H1 (cell line): Measurements from ENCODE around the gene LFNG. TPM values are rescaled to one million over a fixed set of nuclear protein-coding genes. Genes with fewer than 3 reads are reported as not detected.
A peak's percentile ranks its signal among the peaks of the same experiment; 100 is the strongest.

Experiments
- CTCF ChIA-PET: fragments of 300-600 bp; sonication (Branson Sonifier 250); formaldehyde crosslinking; loops from one replicate; lab custom pipeline; 2021; ENCODE audit not compliant: partially characterized antibody; lab: Charles Lee
- POLR2A ChIA-PET: fragments of 300-600 bp; sonication (Branson Sonifier 250); formaldehyde crosslinking; loops from one replicate; lab custom pipeline; 2021; ENCODE audit warnings: inconsistent platforms; ENCODE audit not compliant: partially characterized antibody; lab: Charles Lee
- DNase-seq, 2 experiments: peaks; one replicate each; pipeline versions ENCODE4 v3.0.0 to v3.0.0-alpha.2; 2010 to 2022; ENCODE audit warnings: low spot score in 2 of 2, low read depth in 1 of 2, mixed read lengths in 1 of 2
- FAIRE-seq: peaks from 2 replicates; lab custom pipeline; 2011; peaks lifted over from hg19 to GRCh38; lab: Jason Lieb, UNC
- H2AFZ ChIP-seq: 2 replicates; pipeline ENCODE4 v1.8.1; 2012; ENCODE audit warnings: low read length, inconsistent platforms
- H2AK5ac ChIP-seq: 2 replicates; pipeline ENCODE4 v1.6.1; 2013; ENCODE audit warnings: low read depth, low read length
- H2BK120ac ChIP-seq: replicated peaks from 2 replicates; pipeline ENCODE3; 2013; ENCODE audit warnings: low read depth, low read length, inconsistent platforms
- H2BK12ac ChIP-seq: 2 replicates; pipeline ENCODE4 v1.6.1; 2013; ENCODE audit warnings: low read depth, low read length
- H2BK15ac ChIP-seq: 2 replicates; pipeline ENCODE4 v1.6.1; 2013; ENCODE audit warnings: low read length
- H2BK20ac ChIP-seq: 2 replicates; pipeline ENCODE4 v1.6.1; 2013; ENCODE audit warnings: low read length
- H2BK5ac ChIP-seq: 2 replicates; pipeline ENCODE4 v1.6.1; 2013; ENCODE audit warnings: low read depth, low read length
- H3K14ac ChIP-seq: 2 replicates; pipeline ENCODE4 v1.6.1; 2013; ENCODE audit warnings: inconsistent platforms; ENCODE audit not compliant: insufficient read length
- H3K18ac ChIP-seq: 2 replicates; pipeline ENCODE4 v1.6.1; 2013; ENCODE audit warnings: low read length; ENCODE audit errors: extremely low read depth
- H3K23ac ChIP-seq: 2 replicates; pipeline ENCODE4 v1.6.1; 2013; ENCODE audit warnings: inconsistent platforms; ENCODE audit not compliant: insufficient read length
- H3K23me2 ChIP-seq: 2 replicates; pipeline ENCODE4 v1.6.1; 2013; ENCODE audit warnings: low read depth, low read length
- H3K27ac ChIP-seq: 2 replicates; pipeline ENCODE4 v1.6.1; 2011; ENCODE audit warnings: low read depth, low read length, inconsistent platforms
- H3K27me3 ChIP-seq, 4 experiments: replicated peaks in 1 of 4; 1 replicate in 1 of 4; 2 replicates in 3 of 4; pipeline versions ENCODE4 v1.6.1 to v1.8.1; 2011 to 2013; ENCODE audit warnings: low read length in 3 of 4, mild to moderate bottlenecking in 3 of 4, inconsistent platforms in 2 of 4, mixed read lengths in 2 of 4, moderate library complexity in 1 of 4; ENCODE audit not compliant: control insufficient read depth in 3 of 4, insufficient read depth in 3 of 4; ENCODE audit errors: extremely low read depth in 1 of 4
- H3K36me3 ChIP-seq, 4 experiments: 2 replicates each; pipeline versions ENCODE4 v1.6.1 to v1.8.1; 2011 to 2013; ENCODE audit warnings: mild to moderate bottlenecking in 4 of 4, low read length in 3 of 4, moderate library complexity in 2 of 4, control low read depth in 1 of 4, inconsistent platforms in 1 of 4; ENCODE audit not compliant: insufficient read depth in 4 of 4, control insufficient read depth in 2 of 4
- H3K4ac ChIP-seq: replicated peaks from 2 replicates; pipeline ENCODE3; 2013; ENCODE audit warnings: low read length, low read depth, mixed read lengths, inconsistent platforms; ENCODE audit not compliant: insufficient read length
- H3K4me1 ChIP-seq, 4 experiments: replicated peaks in 1 of 4; 1 replicate in 1 of 4; 2 replicates in 3 of 4; pipeline versions ENCODE4 v1.6.1 to v1.8.1; 2011 to 2013; ENCODE audit warnings: low read length in 3 of 4, inconsistent platforms in 2 of 4, mixed read lengths in 1 of 4; ENCODE audit not compliant: insufficient read depth in 4 of 4, control insufficient read depth in 3 of 4
- H3K4me2 ChIP-seq, 2 experiments: 2 replicates each; pipeline versions ENCODE4 v1.6.1 to v1.8.1; 2011 to 2013; ENCODE audit warnings: low read depth in 2 of 2, low read length in 2 of 2, control low read depth in 1 of 2, inconsistent platforms in 1 of 2, mild to moderate bottlenecking in 1 of 2; ENCODE audit not compliant: insufficient read depth in 1 of 2
- H3K4me3 ChIP-seq, 4 experiments: fragments of 200-600, 300-600 bp in 1 of 4; sonication (generic), shearing (Covaris generic), sonication (Bioruptor Twin) in 1 of 4; 2 replicates each; pipeline versions ENCODE4 v1.5.1 to v1.8.1; 2011 to 2016; ENCODE audit warnings: low read length in 4 of 4, low read depth in 3 of 4, control low read depth in 2 of 4, inconsistent platforms in 2 of 4, mild to moderate bottlenecking in 2 of 4, mixed read lengths in 1 of 4, moderate library complexity in 1 of 4; ENCODE audit not compliant: insufficient read depth in 2 of 4; ENCODE audit errors: extremely low read depth in 1 of 4
- H3K56ac ChIP-seq: replicated peaks from 2 replicates; pipeline ENCODE3; 2013; ENCODE audit warnings: low read depth, mild to moderate bottlenecking, mixed read lengths, low read length, inconsistent platforms; ENCODE audit not compliant: insufficient read length
- H3K79me1 ChIP-seq: 2 replicates; pipeline ENCODE4 v1.6.1; 2013; ENCODE audit warnings: low read depth, low read length, control low read depth
- H3K79me2 ChIP-seq, 2 experiments: 2 replicates each; pipeline versions ENCODE4 v1.6.1 to v1.8.1; 2012 to 2013; ENCODE audit warnings: low read length in 2 of 2, mild to moderate bottlenecking in 2 of 2, inconsistent platforms in 1 of 2; ENCODE audit not compliant: insufficient read depth in 2 of 2, control insufficient read depth in 1 of 2
- H3K9ac ChIP-seq, 4 experiments: replicated peaks in 1 of 4; 1 replicate in 1 of 4; 2 replicates in 3 of 4; pipeline versions ENCODE4 v1.6.1 to v1.8.1; 2011 to 2013; ENCODE audit warnings: low read depth in 3 of 4, low read length in 3 of 4, control low read depth in 2 of 4, mild to moderate bottlenecking in 2 of 4, moderate library complexity in 2 of 4, inconsistent platforms in 1 of 4; ENCODE audit errors: extremely low read depth in 1 of 4
- H3K9me3 ChIP-seq, 2 experiments: 2 replicates each; pipeline versions ENCODE4 v1.6.1 to v1.8.1; 2012 to 2013; ENCODE audit warnings: mild to moderate bottlenecking in 2 of 2, moderate library complexity in 2 of 2, control low read depth in 1 of 2, inconsistent platforms in 1 of 2, low read depth in 1 of 2, low read length in 1 of 2, mixed read lengths in 1 of 2; ENCODE audit not compliant: insufficient read depth in 2 of 2
- H4K20me1 ChIP-seq, 2 experiments: replicated peaks in 1 of 2; 2 replicates each; pipeline versions ENCODE3 to v1.8.1; 2011 to 2013; ENCODE audit warnings: inconsistent platforms in 2 of 2, low read length in 2 of 2, mild to moderate bottlenecking in 1 of 2; ENCODE audit not compliant: insufficient read depth in 2 of 2, control insufficient read depth in 1 of 2
- H4K5ac ChIP-seq: 2 replicates; pipeline ENCODE4 v1.6.1; 2013; ENCODE audit warnings: low read length, low read depth, mixed read lengths, inconsistent platforms; ENCODE audit not compliant: insufficient read length
- H4K8ac ChIP-seq: 2 replicates; pipeline ENCODE4 v1.8.0; 2013; ENCODE audit warnings: mild to moderate bottlenecking, moderate library complexity, low read length, inconsistent platforms; ENCODE audit not compliant: insufficient read depth; ENCODE audit errors: extremely low read depth
- H4K91ac ChIP-seq: replicated peaks from 2 replicates; pipeline ENCODE3; 2013; ENCODE audit warnings: low read length, mixed read lengths, inconsistent platforms; ENCODE audit not compliant: insufficient read length
- SAP30 ChIP-seq: fragments of 300-600 bp; sonication (generic); IDR thresholded peaks from 2 replicates; pipeline ENCODE4 v1.7.1; 2012; ENCODE audit warnings: low read length, moderate library complexity, mild to moderate bottlenecking, inconsistent platforms; ENCODE audit not compliant: insufficient read depth, insufficient replicate concordance
- SP2 ChIP-seq: IDR thresholded peaks from 2 replicates; pipeline ENCODE4 v1.6.1; 2012; ENCODE audit warnings: mild to moderate bottlenecking, low read length, inconsistent platforms
- TCF12 ChIP-seq: IDR thresholded peaks from 2 replicates; pipeline ENCODE4 v1.6.1; 2011; ENCODE audit warnings: low read depth, mild to moderate bottlenecking, low read length
- WGBS, 2 experiments: shearing (Covaris generic) in 1 of 2; methylation state at CpG; one replicate each; pipeline versions ENCODE4 v1.1.6 to v1.1.7; 2013 to 2015; ENCODE audit warnings: low lambda C conversion rate in 2 of 2, mixed read lengths in 2 of 2, inconsistent platforms in 1 of 2, low coverage in 1 of 2, missing lambda C conversion rate in 1 of 2; ENCODE audit not compliant: insufficient replicate concordance in 2 of 2, insufficient coverage in 1 of 2, insufficient read length in 1 of 2; ENCODE audit errors: extremely low coverage in 1 of 2, missing lambda C conversion rate in 1 of 2; 5-methylcytosine and 5-hydroxymethylcytosine counted together
- polyA plus RNA-seq, 7 experiments: library from polyadenylated mRNA; depleted of rRNA in 3 of 7; stranded (reverse) in 5 of 7; unstranded in 2 of 7; fragments of >200 nt in 5 of 7; fragments of 200-250 nt in 2 of 7; gene quantifications; 1 replicate in 5 of 7; 2 replicates in 1 of 7; 4 replicates in 1 of 7; pipeline versions ENCODE4 v1.2.1 to v1.2.3, GENCODE V29; 2011 to 2013; ENCODE audit warnings: missing spikeins in 2 of 7, mixed read lengths in 2 of 7
- total RNA-seq: library from RNA; stranded (reverse); fragmentation: NEBNext Ultra II Directional; extraction: Animal tissue kit (Norgen Biotek cat#: 25700); gene quantifications from 2 replicates; pipeline ENCODE4 v1.2.1, GENCODE V29; 2021

LFNG gene
- total and polyA plus RNA-seq, 2 of the 8 experiments (the other 6 are each of a cell fraction or from before 2014, with no cell fraction given), result 31.6 to 35.6 TPM

DNA sequence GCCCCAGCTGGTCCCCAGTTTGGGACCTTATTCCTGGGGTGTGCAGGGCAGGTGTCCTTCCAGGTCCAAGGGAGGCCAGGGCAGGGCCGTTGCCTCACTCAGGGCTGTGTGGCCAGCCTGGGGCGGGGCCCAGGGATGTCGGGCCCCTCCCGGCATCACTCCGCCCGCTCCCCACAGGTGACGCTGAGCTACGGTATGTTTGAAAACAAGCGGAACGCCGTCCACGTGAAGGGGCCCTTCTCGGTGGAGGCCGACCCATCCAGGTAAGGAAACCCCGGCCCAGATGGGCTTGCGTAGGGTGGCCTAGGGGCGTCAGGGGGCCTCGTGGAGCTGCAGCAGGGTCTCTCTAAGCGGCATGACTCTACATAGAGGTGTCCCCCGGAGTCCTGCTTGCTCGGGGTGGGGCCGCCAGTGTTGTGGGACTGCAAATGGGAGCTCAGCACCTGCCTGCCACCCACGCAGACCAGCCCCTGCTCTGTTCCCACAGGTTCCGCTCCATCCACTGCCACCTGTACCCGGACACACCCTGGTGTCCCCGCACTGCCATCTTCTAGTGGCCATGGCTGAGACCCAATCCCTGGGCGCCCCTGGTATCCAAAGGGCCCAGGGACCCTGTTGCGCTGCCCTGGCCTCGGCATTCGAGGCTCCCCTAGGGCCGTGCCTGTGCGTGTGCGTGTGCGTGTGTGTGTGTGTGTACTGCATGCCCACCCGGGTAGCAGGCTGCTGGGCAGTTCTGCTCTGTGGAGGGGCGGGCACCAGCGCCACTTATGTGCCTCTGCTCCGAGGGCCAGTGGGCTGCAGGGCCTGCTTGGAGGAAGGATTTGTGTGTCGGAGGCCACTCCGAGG lies 7.3 kb downstream of the LFNG start:
- FAIRE-seq, result no peak

More for the DNA sequence above, 7.3 kb downstream of the LFNG start:
- H3K18ac ChIP-seq, result no peak overlapping the region
- TF ChIP-seq SP2 (no peak), SAP30 (no peak), TCF12 (no peak)
- TF ChIP-seq, all 59 proteins: peak for 0
- H3K9me3 ChIP-seq, result no peaks in the 10 kb centered on the region
- ChIA-PET POLR2A (interaction anchor here (0.7 to 8.2 kb wide), 7 partner anchors 9 to 118 kb away, joined by 3 to 68 read pairs (median 8); no protein-coding TSS in a partner anchor), CTCF (interaction anchor here (0.6 to 6.9 kb wide), 13 partner anchors 16 to 736 kb away, joined by 3 to 42 read pairs (median 4); partner anchors contain the start of gene BRAT1)
- H2BK5ac ChIP-seq, result no peak overlapping the region
- H3K27ac ChIP-seq, result 0 out of 2 replicates have a peak overlapping the region, but pooled peaks have one; percentile 36
- no peak overlapping the region for H2AFZ ChIP-seq
- H3K79me1 ChIP-seq, result no peaks in the 10 kb centered on the region
- no peak overlapping the region for H2BK12ac ChIP-seq
- no peak overlapping the region for H2BK15ac ChIP-seq
- H2BK20ac ChIP-seq, result no peak overlapping the region
- peaks cover 11 to 25% of the 10 kb centered on the region in 2 experiments for H4K20me1 ChIP-seq
- no peak overlapping the region for H3K56ac ChIP-seq
- H2AK5ac ChIP-seq, result no peak overlapping the region
- H3K4ac ChIP-seq, result no peak overlapping the region
- H3K9ac ChIP-seq, result no peak overlapping the region; a peak in 1 of 7 replicates
- H4K8ac ChIP-seq, result no peak overlapping the region; the same call in 1 of the 2 replicates
- H3K27me3 ChIP-seq, result peaks cover 0 to under 1% (median 0%) of the 10 kb centered on the region in 4 experiments; a peak in 1 of 7 replicates
- H3K23ac ChIP-seq, result no peak overlapping the region
- H3K79me2 ChIP-seq, result peaks cover 0 to 2% of the 10 kb centered on the region in 2 experiments; a peak in 1 of 4 replicates
- no peak overlapping the region for H3K4me2 ChIP-seq
- H3K4me1 ChIP-seq, result peaks cover 0 to 60% (median 37%) of the 10 kb centered on the region in 4 experiments; a peak in 6 of 7 replicates
- no peak overlapping the region for H3K4me3 ChIP-seq
- no peak overlapping the region for H4K5ac ChIP-seq
- no peak for DNase-seq
- WGBS, 2 experiments, result 93% methylated on average over 38 of the region's 40 CpGs; no CpG with 5 or more reads in 1 of the 2 experiments
- peaks cover 6% of the 10 kb centered on the region; the same call in 1 of the 2 replicates for H3K23me2 ChIP-seq
- no peak overlapping the region for H3K14ac ChIP-seq
- no peak overlapping the region for H4K91ac ChIP-seq
- H2BK120ac ChIP-seq, result no peak overlapping the region
- H3K36me3 ChIP-seq, result peaks cover 7 to 28% (median 19%) of the 10 kb centered on the region in 4 experiments; a peak in 6 of 8 replicates
